ENCODE measurements around the gene WDPCP.

GRCh38 chr2:63092401-63092800, 495.9 kb downstream of the WDPCP start:
- TF ChIP-seq POLR2A (IDR thresholded peaks at IDR 0.05) (no peak), CTCF (IDR thresholded peaks at IDR 0.05) (no peak)

Data from vagina (tissue), 2 donors.